Glomerular visceral epithelial cell (primary cell): ENCODE data around the gene BAHCC1.

Experiments
- DNase-seq: peaks from one replicate; pipeline ENCODE4 v3.0.0-alpha.2; 2016; ENCODE audit errors: extremely low spot score

The BAHCC1 gene

GRCh38 chr17:81493198-81494038 lies 98.2 kb downstream of the BAHCC1 start:
- no peak for DNase-seq

- no peak for DNase-seq
Measured at GRCh38 chr17:81494626-81495377, 99.5 kb downstream of the BAHCC1 start.

GRCh38 chr17:81498953-81499600 lies 103.8 kb downstream of the BAHCC1 start:
- no peak for DNase-seq

- DNase-seq = no peak
Measured at GRCh38 chr17:81499601-81499970, 104.3 kb downstream of the BAHCC1 start.

- DNase-seq = no peak
Measured at GRCh38 chr17:81500047-81500446, 104.8 kb downstream of the BAHCC1 start.

GRCh38 chr17:81502471-81503017 lies 107.3 kb downstream of the BAHCC1 start:
- no peak for DNase-seq

- no peak for DNase-seq
Measured at GRCh38 chr17:81503619-81504018, 108.4 kb downstream of the BAHCC1 start.

- peak; percentile 68 for DNase-seq
Measured at GRCh38 chr17:81508639-81509206, 113.5 kb downstream of the BAHCC1 start.

- DNase-seq = no peak
Measured at GRCh38 chr17:81509207-81509971, 114.1 kb downstream of the BAHCC1 start.

GRCh38 chr17:81509972-81510784 lies 114.9 kb downstream of the BAHCC1 start:
- DNase-seq = no peak

GRCh38 chr17:81510785-81511553 lies 115.7 kb downstream of the BAHCC1 start:
- DNase-seq = peak; percentile 44

- no peak for DNase-seq
Measured at GRCh38 chr17:81511554-81511803, 116.2 kb downstream of the BAHCC1 start.

- DNase-seq = peak; percentile 45
Measured at GRCh38 chr17:81511804-81512561, 116.7 kb downstream of the BAHCC1 start.

- DNase-seq = peak; percentile 97
Measured at GRCh38 chr17:81512562-81513371, 117.5 kb downstream of the BAHCC1 start, which contains the start of gene ACTG1. Gene ACTG1, minus strand, starts transcription at chr17:81512799. Its CDS starts 445 bp downstream, at chr17:81512354.

- DNase-seq = peak; percentile 70
Measured at GRCh38 chr17:81513372-81513752, 118.1 kb downstream of the BAHCC1 start.

GRCh38 chr17:81513753-81514488 lies 118.7 kb downstream of the BAHCC1 start:
- peak; percentile 75 for DNase-seq

- DNase-seq = peak; percentile 44
Measured at GRCh38 chr17:81514489-81514738, 119.2 kb downstream of the BAHCC1 start.
